Liver (tissue), 9 donors: ENCODE measurements around the gene SLCO2A1. TPM values are rescaled to one million over a fixed set of nuclear protein-coding genes. Genes with fewer than 3 reads are reported as not detected.

ENCODE experiments used
- DNase-seq: peaks from one replicate; pipeline ENCODE4 v3.0.0-alpha.2; 2017; ENCODE audit warnings: low spot score
- H3K27ac ChIP-seq, 2 donors: one replicate each; pipeline ENCODE4 v1.7.0; 2013; ENCODE audit warnings: inconsistent platforms in 2 of 2, low read length in 2 of 2, control low read depth in 1 of 2, low read depth in 1 of 2, mild to moderate bottlenecking in 1 of 2
- H3K27me3 ChIP-seq, 4 donors: one replicate each; pipeline versions ENCODE4 v1.6.1 to v1.7.0; 2013; ENCODE audit warnings: low read length in 3 of 4, inconsistent platforms in 1 of 4, mild to moderate bottlenecking in 1 of 4, moderate library complexity in 1 of 4; ENCODE audit not compliant: control insufficient read depth in 4 of 4, insufficient read depth in 4 of 4
- H3K36me3 ChIP-seq, 4 donors: one replicate each; pipeline versions ENCODE4 v1.6.1 to v1.7.0; 2013; ENCODE audit warnings: low read length in 3 of 4, mild to moderate bottlenecking in 3 of 4, low read depth in 1 of 4, moderate library complexity in 1 of 4; ENCODE audit not compliant: control insufficient read depth in 4 of 4, insufficient read depth in 3 of 4
- H3K4me1 ChIP-seq, 4 donors: one replicate each; pipeline versions ENCODE4 v1.6.1 to v1.7.0; 2013; ENCODE audit warnings: low read length in 3 of 4, mild to moderate bottlenecking in 3 of 4, moderate library complexity in 1 of 4; ENCODE audit not compliant: control insufficient read depth in 4 of 4, insufficient read depth in 4 of 4
- H3K4me3 ChIP-seq, 3 donors: one replicate each; pipeline versions ENCODE4 v1.6.1 to v1.7.0; 2013; ENCODE audit warnings: low read length in 3 of 3, control low read depth in 1 of 3, low read depth in 1 of 3, mild to moderate bottlenecking in 1 of 3
- H3K9ac ChIP-seq, 2 donors: one replicate each; pipeline ENCODE4 v1.7.0; 2013; ENCODE audit warnings: low read length in 2 of 2, mild to moderate bottlenecking in 2 of 2, moderate library complexity in 2 of 2, control low read depth in 1 of 2, low read depth in 1 of 2
- H3K9me3 ChIP-seq, 4 donors: one replicate each; pipeline versions ENCODE4 v1.6.1 to v1.7.0; 2013; ENCODE audit warnings: low read length in 3 of 4; ENCODE audit not compliant: control insufficient read depth in 4 of 4
- ATF3 ChIP-seq: IDR thresholded peaks from 2 replicates; pipeline ENCODE4 v1.6.1; 2016; ENCODE audit warnings: antibody characterized with exemption
- CTCF ChIP-seq: fragments of 150-350 bp; IDR thresholded peaks from 2 replicates; pipeline ENCODE4 v1.5.1; 2017; ENCODE audit warnings: improper control_type of control experiment, low read depth, low read length; ENCODE audit not compliant: missing input control
- EGR1 ChIP-seq, 2 donors: IDR thresholded peaks; 2 replicates each; pipeline ENCODE4 v1.6.1; 2016 to 2018; ENCODE audit warnings: antibody characterized with exemption in 2 of 2, low read depth in 2 of 2
- FOXA1 ChIP-seq: IDR thresholded peaks from 2 replicates; pipeline ENCODE4 v1.6.1; 2016; ENCODE audit warnings: antibody characterized with exemption
- FOXA2 ChIP-seq: IDR thresholded peaks from 2 replicates; pipeline ENCODE4 v1.6.1; 2016; ENCODE audit warnings: antibody characterized with exemption
- GABPA ChIP-seq, 2 donors: IDR thresholded peaks in 1 of 2; conservative IDR thresholded peaks in 1 of 2; 2 replicates each; pipeline ENCODE4 v1.6.1; 2016; ENCODE audit warnings: antibody characterized with exemption in 2 of 2, mild to moderate bottlenecking in 1 of 2, moderate library complexity in 1 of 2
- HNF4A ChIP-seq, 2 donors: conservative IDR thresholded peaks; 2 replicates each; pipeline ENCODE4 v1.6.1; 2016; ENCODE audit warnings: antibody characterized with exemption in 2 of 2, mild to moderate bottlenecking in 2 of 2
- HNF4G ChIP-seq: IDR thresholded peaks from 2 replicates; pipeline ENCODE4 v1.6.1; 2016; ENCODE audit warnings: antibody characterized with exemption
- JUND ChIP-seq, 2 donors: IDR thresholded peaks; 2 replicates each; pipeline ENCODE4 v1.6.1; 2016; ENCODE audit warnings: antibody characterized with exemption in 2 of 2
- MAX ChIP-seq: IDR thresholded peaks from 2 replicates; pipeline ENCODE4 v1.6.1; 2016; ENCODE audit warnings: antibody characterized with exemption
- RAD21 ChIP-seq, 2 donors: IDR thresholded peaks; 2 replicates each; pipeline ENCODE4 v1.6.1; 2016; ENCODE audit warnings: antibody characterized with exemption in 2 of 2, mild to moderate bottlenecking in 2 of 2
- REST ChIP-seq: IDR thresholded peaks from 2 replicates; pipeline ENCODE4 v1.6.1; 2016; ENCODE audit warnings: antibody characterized with exemption, mild to moderate bottlenecking
- RXRA ChIP-seq, 2 donors: IDR thresholded peaks; 2 replicates each; pipeline ENCODE4 v1.6.1; 2017 to 2018; ENCODE audit warnings: antibody characterized with exemption in 2 of 2, mild to moderate bottlenecking in 1 of 2
- TAF1 ChIP-seq: conservative IDR thresholded peaks from 2 replicates; pipeline ENCODE4 v1.6.1; 2016; ENCODE audit warnings: antibody characterized with exemption, mild to moderate bottlenecking
- YY1 ChIP-seq: IDR thresholded peaks from 2 replicates; pipeline ENCODE4 v1.6.1; 2016; ENCODE audit warnings: antibody characterized with exemption, mild to moderate bottlenecking
- ZBTB33 ChIP-seq: IDR thresholded peaks from 2 replicates; pipeline ENCODE4 v1.6.1; 2016; ENCODE audit warnings: antibody characterized with exemption
- WGBS: extraction: QIAGEN DNeasy Blood & Tissue Kit; methylation state at CpG from one replicate; pipeline ENCODE4 v1.1.7; 2013; 5-methylcytosine and 5-hydroxymethylcytosine counted together
- polyA plus RNA-seq, 2 donors: library from polyadenylated mRNA; stranded (reverse) in 1 of 2; unstranded in 1 of 2; fragments of 200-250 nt in 1 of 2; fragments of >200 nt in 1 of 2; fragmentation: Nextera tagmentation in 1 of 2; extraction: Ambion mirVana in 1 of 2; gene quantifications; one replicate each; pipeline versions ENCODE4 v1.2.1 to v1.2.3, GENCODE V29; 2013 to 2015
- total RNA-seq, 2 donors: library from RNA; depleted of rRNA; stranded (reverse); fragments of >200 nt; gene quantifications; one replicate each; pipeline ENCODE4 v1.2.3, GENCODE V29; 2014
- donor health status: healthy.
- donor health status: healthy.
- donor health status: healthy.
- donor health status: healthy.
- donor health status: healthy.

SLCO2A1 gene
- total and polyA plus RNA-seq, 4 donors, result 0.56 to 3.1 (median 2.2) TPM

- Histone ChIP-seq H3K4me1 (no peaks in the 10 kb centered on the region), H3K9me3 (no peaks in the 10 kb centered on the region), H3K36me3 (no peaks in the 10 kb centered on the region), H3K27ac (no peak overlapping the region), H3K27me3 (no peaks in the 10 kb centered on the region), H3K9ac (no peak overlapping the region), H3K4me3 (no peak overlapping the region)
- DNase-seq, result no peak
- no peak for TF ChIP-seq GABPA (IDR thresholded peaks at IDR 0.05 in 1 of 2, conservative IDR thresholded peaks at IDR 0.05 in 1 of 2)
- no peak for TF ChIP-seq CTCF
- TF ChIP-seq MAX, result no peak
- no peak for TF ChIP-seq FOXA2
- no peak for TF ChIP-seq TAF1
- no peak for TF ChIP-seq ZBTB33
- no peak for TF ChIP-seq RAD21 (IDR thresholded peaks at IDR 0.05)
- TF ChIP-seq ATF3, result no peak
- TF ChIP-seq REST, result no peak
- TF ChIP-seq FOXA1, result no peak
- TF ChIP-seq RXRA (IDR thresholded peaks at IDR 0.05), result no peak
- TF ChIP-seq EGR1 (IDR thresholded peaks at IDR 0.05; ENCODE audit: low read depth in 2 of 2), result no peak
- no peak for TF ChIP-seq HNF4G
- TF ChIP-seq HNF4A (conservative IDR thresholded peaks at IDR 0.05), result no peak
- no peak for TF ChIP-seq JUND (IDR thresholded peaks at IDR 0.05)
- no peak for TF ChIP-seq YY1
- 92% methylated on average over 3 of the region's 3 CpGs for WGBS
These were observed 151.2 kb downstream of the SLCO2A1 start for GRCh38 chr3:133878518-133878917.

Other genes with a start within 250 kb of the SLCO2A1 start
- 10 to 100 TPM; 34.7 to 97.6 TPM for gene SRPRB, start 224.1 kb downstream of the SLCO2A1 start, total RNA-seq
- 10 to 100 TPM; 76.0 to 77.8 TPM for gene SRPRB, start 224.1 kb downstream of the SLCO2A1 start, polyA plus RNA-seq
- 1 to 10 TPM in 1 of 2 donors, under 1 TPM in 1; 0.08 to 2.8 TPM for gene RAB6B, start 134.0 kb downstream of the SLCO2A1 start, total RNA-seq
- under 1 TPM; 0.28 TPM for gene RAB6B, start 134.0 kb downstream of the SLCO2A1 start, polyA plus RNA-seq
- 10 to 100 TPM; 20.5 to 36.1 TPM for gene RYK, start 220.9 kb upstream of the SLCO2A1 start, total RNA-seq
- 10 to 100 TPM in 1 of 2 donors, 1 to 10 TPM in 1; 7.5 to 10.0 TPM for gene RYK, start 220.9 kb upstream of the SLCO2A1 start, polyA plus RNA-seq